GM12878 (cell line): Measurements from ENCODE around the gene NEURL4. TPM values are rescaled to one million over a fixed set of nuclear protein-coding genes. Genes with fewer than 3 reads are reported as not detected.

Experiments
- ATAC-seq: fragments of 200-7000 bp; cut with Tn5 transposase; 3 replicates; pipeline ENCODE4 v1.9.1; 2020; ENCODE audit warnings: mild to moderate bottlenecking, moderate library complexity
- BruUV-seq: library from RNA; stranded (reverse); fragments of 400-500 nt; replicated peaks from 2 replicates; lab custom pipeline; 2021; lab: Mats Ljungman, UMichigan
- CTCF ChIA-PET: fragments of 300-600 bp; sonication (Branson Sonifier 250); formaldehyde crosslinking; extraction: SDS; loops from one replicate; lab custom pipeline; 2021; ENCODE audit warnings: inconsistent platforms; lab: Yijun Ruan, JAX
- POLR2A ChIA-PET: fragments of 350-600 bp; formaldehyde crosslinking; extraction: SDS; loops from one replicate; lab custom pipeline; 2021; ENCODE audit warnings: inconsistent platforms; lab: Charles Lee
- RAD21 ChIA-PET: fragments of 300-600 bp; sonication (Branson Sonifier 250); formaldehyde crosslinking; loops from one replicate; lab custom pipeline; 2023; ENCODE audit warnings: antibody characterized with exemption; ENCODE audit not compliant: unreplicated experiment; lab: Charles Lee
- SMC1A ChIA-PET: fragments of 300-600 bp; sonication (Branson Sonifier 250); formaldehyde crosslinking; loops from one replicate; lab custom pipeline; 2023; ENCODE audit not compliant: unreplicated experiment, uncharacterized antibody; lab: Charles Lee
- DNase-seq: peaks from one replicate; pipeline ENCODE4 v3.0.0-alpha.2; 2011; ENCODE audit warnings: low read depth, low spot score
- FAIRE-seq: peaks from 3 replicates; lab custom pipeline; 2011; peaks lifted over from hg19 to GRCh38; lab: Jason Lieb, UNC
- H2AFZ ChIP-seq: 2 replicates; pipeline ENCODE4 v1.6.0; 2011; ENCODE audit warnings: low read depth, low read length, control low read depth; ENCODE audit not compliant: control insufficient read depth
- H3K27ac ChIP-seq: 2 replicates; pipeline ENCODE4 v1.5.1; 2011; ENCODE audit warnings: control low read depth; ENCODE audit not compliant: control insufficient read depth, insufficient read depth
- H3K27me3 ChIP-seq, 2 experiments: replicated peaks in 1 of 2; 2 replicates each; pipeline versions ENCODE4 v1.6.0 to v1.6.1; 2011; ENCODE audit warnings: low read length in 1 of 2; ENCODE audit not compliant: control insufficient read depth in 2 of 2, insufficient read depth in 2 of 2
- H3K36me3 ChIP-seq, 2 experiments: 2 replicates each; pipeline ENCODE4 v1.5.1; 2011; ENCODE audit warnings: low read length in 1 of 2; ENCODE audit not compliant: control insufficient read depth in 2 of 2, insufficient read depth in 2 of 2
- H3K4me1 ChIP-seq: 2 replicates; pipeline ENCODE4 v1.6.1; 2011; ENCODE audit warnings: mild to moderate bottlenecking, low read length, moderate library complexity, mixed read lengths; ENCODE audit not compliant: control insufficient read depth, insufficient read depth
- H3K4me2 ChIP-seq: 2 replicates; pipeline ENCODE4 v1.6.0; 2011; ENCODE audit warnings: control low read depth; ENCODE audit not compliant: control insufficient read depth, insufficient read depth
- H3K4me3 ChIP-seq: fragments of 200-600 bp; sonication (generic); 2 replicates; pipeline ENCODE4 v1.5.1; 2016
- H3K79me2 ChIP-seq: 2 replicates; pipeline ENCODE4 v1.6.0; 2011; ENCODE audit warnings: low read length; ENCODE audit not compliant: control insufficient read depth, insufficient read depth
- H3K9ac ChIP-seq: 2 replicates; pipeline ENCODE4 v1.8.0; 2011; ENCODE audit warnings: low read length, control low read depth, mixed read lengths; ENCODE audit not compliant: control insufficient read depth, insufficient read depth
- H3K9me3 ChIP-seq: replicated peaks from 3 replicates; pipeline ENCODE4 v1.5.1; 2011; ENCODE audit warnings: mild to moderate bottlenecking, low read length; ENCODE audit not compliant: control insufficient read depth, insufficient read depth
- H4K20me1 ChIP-seq: 2 replicates; pipeline ENCODE4 v1.6.0; 2011; ENCODE audit not compliant: control insufficient read depth, insufficient read depth
- MYB ChIP-seq: fragments of 150-350 bp; IDR thresholded peaks from 2 replicates; pipeline ENCODE4 v1.6.1; 2014; ENCODE audit warnings: mild to moderate bottlenecking, low read depth, low read length, borderline replicate concordance
- NBN ChIP-seq: fragments of 450-650 bp; IDR thresholded peaks from 2 replicates; pipeline ENCODE4 v1.6.1; 2016
- NFYA ChIP-seq: IDR thresholded peaks from 2 replicates; pipeline ENCODE4 v1.6.1; 2011; ENCODE audit warnings: low read depth, mild to moderate bottlenecking, low read length, improper control_type of control experiment, borderline replicate concordance
- PAX5 ChIP-seq: IDR thresholded peaks from 2 replicates; pipeline ENCODE4 v1.6.1; 2011; ENCODE audit warnings: low read depth, low read length, borderline replicate concordance
- POU2F2 ChIP-seq: IDR thresholded peaks from 3 replicates; pipeline ENCODE4 v1.6.1; 2011; ENCODE audit warnings: low read depth, mild to moderate bottlenecking, low read length, borderline replicate concordance
- SP1 ChIP-seq: IDR thresholded peaks from one replicate; pipeline ENCODE4 v1.6.1; 2011; ENCODE audit warnings: low read depth, low read length
- WRNIP1 ChIP-seq: IDR thresholded peaks from 2 replicates; pipeline ENCODE4 v1.6.1; 2011; ENCODE audit warnings: low read depth, low read length, improper control_type of control experiment, borderline replicate concordance
- YBX1 ChIP-seq: fragments of 450-650 bp; IDR thresholded peaks from 2 replicates; pipeline ENCODE4 v1.6.1; 2016; ENCODE audit warnings: antibody characterized with exemption
- YY1 ChIP-seq: IDR thresholded peaks from 2 replicates; pipeline ENCODE4 v1.6.1; 2011; ENCODE audit warnings: low read depth, mild to moderate bottlenecking, low read length
- ZNF207 ChIP-seq: fragments of 450-650 bp; IDR thresholded peaks from 2 replicates; pipeline ENCODE4 v1.6.1; 2014; ENCODE audit warnings: antibody characterized with exemption, mild to moderate bottlenecking, borderline replicate concordance
- ZNF217 ChIP-seq: fragments of 450-650 bp; IDR thresholded peaks from 2 replicates; pipeline ENCODE4 v1.6.1; 2017; ENCODE audit warnings: antibody characterized with exemption, mild to moderate bottlenecking
- ZNF622 ChIP-seq: fragments of 450-650 bp; IDR thresholded peaks from 2 replicates; pipeline ENCODE4 v1.6.1; 2017; ENCODE audit warnings: mild to moderate bottlenecking, inconsistent platforms
- WGBS: methylation state at CpG from one replicate; pipeline ENCODE4 v1.1.6; 2016; ENCODE audit warnings: low lambda C conversion rate; ENCODE audit not compliant: insufficient replicate concordance, insufficient coverage; ENCODE audit errors: missing lambda C conversion rate; 5-methylcytosine and 5-hydroxymethylcytosine counted together
- in situ Hi-C: fragments of 300-500 bp; cut with MboI; formaldehyde crosslinking; loops from 9 replicates; pipeline ENCODE4 v1.14.3; 2018; ENCODE audit warnings: mixed read lengths
- intact Hi-C: fragments of 100-400 bp; cut with micrococcal nuclease; formaldehyde crosslinking; loops from one replicate; pipeline ENCODE4 v1.14.2; 2022; ENCODE audit not compliant: unreplicated experiment
- polyA plus RNA-seq, 11 experiments: library from polyadenylated mRNA; depleted of rRNA in 4 of 11; unstranded in 6 of 11; stranded (reverse) in 5 of 11; fragments of >200 nt; fragmentation: Nextera tagmentation in 4 of 11; fragmentation: Illumina TruSeq in 1 of 11; extraction: Ambion mirVana in 4 of 11; extraction: Trizol in 1 of 11; gene quantifications; 1 replicate in 1 of 11; 2 replicates in 10 of 11; pipeline versions ENCODE4 v1.2.1 to v1.2.3, GENCODE V29; 2011 to 2016; ENCODE audit warnings: inconsistent platforms in 2 of 11, missing spikeins in 2 of 11, low read depth in 1 of 11
- total RNA-seq, 4 experiments: library from RNA; depleted of rRNA in 3 of 4; stranded (reverse); fragments of >200 nt in 3 of 4; fragmentation: Illumina TruSeq in 1 of 4; extraction: Trizol in 1 of 4; gene quantifications; 2 replicates each; pipeline versions ENCODE4 v1.2.1 to v1.2.3, GENCODE V29; 2013 to 2021
- TF ChIP-seq, protein P1 (sequence below): fragments of 450-650 bp; IDR thresholded peaks from 2 replicates; pipeline ENCODE4 v1.6.1; 2017; ENCODE audit warnings: low read depth, mild to moderate bottlenecking, moderate library complexity
- TF ChIP-seq, protein P2 (sequence below): fragments of 450-650 bp; IDR thresholded peaks from 2 replicates; pipeline ENCODE4 v1.6.1; 2014; ENCODE audit warnings: mild to moderate bottlenecking
- TF ChIP-seq, protein P3 (sequence below): IDR thresholded peaks from 2 replicates; pipeline ENCODE4 v1.6.1; 2011; ENCODE audit warnings: mild to moderate bottlenecking, low read depth, low read length, moderate library complexity; ENCODE audit not compliant: insufficient replicate concordance
- TF ChIP-seq, protein P4 (sequence below): IDR thresholded peaks from 2 replicates; pipeline ENCODE4 v1.6.1; 2012; ENCODE audit warnings: low read depth, low read length, improper control_type of control experiment
- TF ChIP-seq, protein P5 (sequence below): fragments of 450-650 bp; IDR thresholded peaks from 2 replicates; pipeline ENCODE4 v1.6.1; 2016; ENCODE audit warnings: mild to moderate bottlenecking

Gene NEURL4
- total and polyA plus RNA-seq, 10 of the 15 experiments (the other 5 are each of a cell fraction or from before 2014, with no cell fraction given), result 0.03 to 41.9 (median 10.0) TPM

DNA sequence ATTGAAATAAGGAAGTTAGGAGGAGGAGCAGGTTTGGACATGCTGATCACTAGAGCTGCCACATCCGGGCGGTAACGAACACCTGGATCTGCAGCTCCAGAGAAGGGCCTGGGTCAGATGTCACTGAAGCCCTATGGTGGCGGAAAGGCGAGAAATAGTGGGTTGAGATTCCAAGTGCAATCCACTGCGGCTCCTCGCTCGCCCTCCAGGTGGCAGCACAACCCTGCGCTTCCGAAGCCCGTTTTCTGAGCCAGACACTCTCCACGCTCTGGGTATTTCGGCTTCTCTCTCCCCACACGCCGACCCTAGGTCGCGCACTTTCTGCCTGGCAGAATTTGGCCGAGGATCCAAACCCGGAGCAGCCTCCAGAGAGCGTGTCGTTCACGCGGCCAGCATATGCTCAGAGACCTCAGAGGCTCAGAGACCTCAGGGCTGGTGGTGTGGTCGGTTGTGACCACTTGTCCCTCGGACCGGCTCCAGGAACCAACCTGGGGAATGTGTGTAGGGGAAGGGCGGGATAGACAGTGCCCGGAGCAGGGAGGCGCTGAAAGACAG, 48.5 kb downstream of the NEURL4 start:
- BruUV-seq, result no TSS peak
- H3K4me3 ChIP-seq, result peak overlapping the region; percentile 56
- no peaks in the 10 kb centered on the region for H3K36me3 ChIP-seq
- H3K4me1 ChIP-seq, result peaks cover 8% of the 10 kb centered on the region
- POLR2A ChIA-PET, result interaction anchor here (1.7 kb wide), 1 partner anchor 16 kb away, joined by 4 read pairs; no protein-coding TSS in a partner anchor
- ATAC-seq (peak; percentile 90), DNase-seq (peak; percentile 40), FAIRE-seq (peak; percentile 97)
- no peaks in the 10 kb centered on the region; the same call in 1 of the 2 replicates for H4K20me1 ChIP-seq
- in situ Hi-C loops (no loop called here), intact Hi-C loops (loop anchor here (1.0 to 2.0 kb wide), 2 partner anchors 16 to 64 kb away; no protein-coding TSS in a partner anchor)
- no peaks in the 10 kb centered on the region for H3K79me2 ChIP-seq
- H3K27ac ChIP-seq, result no peak overlapping the region
- WGBS, result 0% methylated on average over 29 of the region's 29 CpGs
- H3K9me3 ChIP-seq, result no peaks in the 10 kb centered on the region
- CTCF ChIA-PET, result interaction anchor here (0.6 to 10.3 kb wide), 12 partner anchors 11 to 407 kb away, joined by 3 to 102 read pairs (median 3); partner anchors contain the start of genes NEURL4 and TP53
- SMC1A ChIA-PET, result interaction anchor here (0.6 to 3.3 kb wide), 5 partner anchors 16 to 407 kb away, joined by 3 to 17 read pairs (median 3); partner anchors contain the start of genes TMEM95 and TP53
- no peaks in the 10 kb centered on the region; a peak in 1 of 4 replicates for H3K27me3 ChIP-seq
- H2AFZ ChIP-seq, result peak overlapping the region; percentile 82
- RAD21 ChIA-PET, result interaction anchor here (2.3 kb wide), 1 partner anchor 16 kb away, joined by 11 read pairs; no protein-coding TSS in a partner anchor
- no peak overlapping the region; the same call in 1 of the 2 replicates for H3K9ac ChIP-seq
- peak overlapping the region; percentile 98 for H3K4me2 ChIP-seq
- TF ChIP-seq, protein P1, sequence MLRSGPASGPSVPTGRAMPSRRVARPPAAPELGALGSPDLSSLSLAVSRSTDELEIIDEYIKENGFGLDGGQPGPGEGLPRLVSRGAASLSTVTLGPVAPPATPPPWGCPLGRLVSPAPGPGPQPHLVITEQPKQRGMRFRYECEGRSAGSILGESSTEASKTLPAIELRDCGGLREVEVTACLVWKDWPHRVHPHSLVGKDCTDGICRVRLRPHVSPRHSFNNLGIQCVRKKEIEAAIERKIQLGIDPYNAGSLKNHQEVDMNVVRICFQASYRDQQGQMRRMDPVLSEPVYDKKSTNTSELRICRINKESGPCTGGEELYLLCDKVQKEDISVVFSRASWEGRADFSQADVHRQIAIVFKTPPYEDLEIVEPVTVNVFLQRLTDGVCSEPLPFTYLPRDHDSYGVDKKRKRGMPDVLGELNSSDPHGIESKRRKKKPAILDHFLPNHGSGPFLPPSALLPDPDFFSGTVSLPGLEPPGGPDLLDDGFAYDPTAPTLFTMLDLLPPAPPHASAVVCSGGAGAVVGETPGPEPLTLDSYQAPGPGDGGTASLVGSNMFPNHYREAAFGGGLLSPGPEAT, result no peak
- no peak for TF ChIP-seq NFYA
- TF ChIP-seq, protein P2, sequence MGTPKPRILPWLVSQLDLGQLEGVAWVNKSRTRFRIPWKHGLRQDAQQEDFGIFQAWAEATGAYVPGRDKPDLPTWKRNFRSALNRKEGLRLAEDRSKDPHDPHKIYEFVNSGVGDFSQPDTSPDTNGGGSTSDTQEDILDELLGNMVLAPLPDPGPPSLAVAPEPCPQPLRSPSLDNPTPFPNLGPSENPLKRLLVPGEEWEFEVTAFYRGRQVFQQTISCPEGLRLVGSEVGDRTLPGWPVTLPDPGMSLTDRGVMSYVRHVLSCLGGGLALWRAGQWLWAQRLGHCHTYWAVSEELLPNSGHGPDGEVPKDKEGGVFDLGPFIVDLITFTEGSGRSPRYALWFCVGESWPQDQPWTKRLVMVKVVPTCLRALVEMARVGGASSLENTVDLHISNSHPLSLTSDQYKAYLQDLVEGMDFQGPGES, result peak; percentile 43; the same call in 1 of the 2 replicates
- peak; percentile 57 for TF ChIP-seq SP1
- no peak for TF ChIP-seq ZNF217
- no peak for TF ChIP-seq ZNF622
- no peak for TF ChIP-seq MYB
- TF ChIP-seq YBX1, result no peak
- 0 out of 2 replicates have a peak, but pooled peaks have one; percentile 75 for TF ChIP-seq WRNIP1
- peak; percentile 70 for TF ChIP-seq ZNF207
- TF ChIP-seq NBN, result no peak; the same call in 1 of the 2 replicates
- peak; percentile 77; the same call in 1 of the 2 replicates for TF ChIP-seq YY1
- TF ChIP-seq, protein P3, sequence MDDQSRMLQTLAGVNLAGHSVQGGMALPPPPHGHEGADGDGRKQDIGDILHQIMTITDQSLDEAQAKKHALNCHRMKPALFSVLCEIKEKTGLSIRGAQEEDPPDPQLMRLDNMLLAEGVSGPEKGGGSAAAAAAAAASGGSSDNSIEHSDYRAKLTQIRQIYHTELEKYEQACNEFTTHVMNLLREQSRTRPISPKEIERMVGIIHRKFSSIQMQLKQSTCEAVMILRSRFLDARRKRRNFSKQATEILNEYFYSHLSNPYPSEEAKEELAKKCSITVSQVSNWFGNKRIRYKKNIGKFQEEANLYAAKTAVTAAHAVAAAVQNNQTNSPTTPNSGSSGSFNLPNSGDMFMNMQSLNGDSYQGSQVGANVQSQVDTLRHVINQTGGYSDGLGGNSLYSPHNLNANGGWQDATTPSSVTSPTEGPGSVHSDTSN, result no peak
- 0 out of 3 replicates have a peak, but pooled peaks have one; percentile 35 for TF ChIP-seq POU2F2
- TF ChIP-seq, protein P4, sequence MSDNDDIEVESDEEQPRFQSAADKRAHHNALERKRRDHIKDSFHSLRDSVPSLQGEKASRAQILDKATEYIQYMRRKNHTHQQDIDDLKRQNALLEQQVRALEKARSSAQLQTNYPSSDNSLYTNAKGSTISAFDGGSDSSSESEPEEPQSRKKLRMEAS, result 0 out of 2 replicates have a peak, but pooled peaks have one; percentile 53
- TF ChIP-seq PAX5, result peak; percentile 46; the same call in 1 of the 2 replicates
- TF ChIP-seq, protein P5, sequence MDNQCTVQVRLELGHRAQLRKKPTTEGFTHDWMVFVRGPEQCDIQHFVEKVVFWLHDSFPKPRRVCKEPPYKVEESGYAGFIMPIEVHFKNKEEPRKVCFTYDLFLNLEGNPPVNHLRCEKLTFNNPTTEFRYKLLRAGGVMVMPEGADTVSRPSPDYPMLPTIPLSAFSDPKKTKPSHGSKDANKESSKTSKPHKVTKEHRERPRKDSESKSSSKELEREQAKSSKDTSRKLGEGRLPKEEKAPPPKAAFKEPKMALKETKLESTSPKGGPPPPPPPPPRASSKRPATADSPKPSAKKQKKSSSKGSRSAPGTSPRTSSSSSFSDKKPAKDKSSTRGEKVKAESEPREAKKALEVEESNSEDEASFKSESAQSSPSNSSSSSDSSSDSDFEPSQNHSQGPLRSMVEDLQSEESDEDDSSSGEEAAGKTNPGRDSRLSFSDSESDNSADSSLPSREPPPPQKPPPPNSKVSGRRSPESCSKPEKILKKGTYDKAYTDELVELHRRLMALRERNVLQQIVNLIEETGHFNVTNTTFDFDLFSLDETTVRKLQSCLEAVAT, result peak; percentile 60
